ENCODE data around the gene EFCAB6.

EFCAB6 gene

GRCh38 chr22:43840851-43841250 lies 28.7 kb upstream of the EFCAB6 start:
- TF ChIP-seq CTCF (IDR thresholded peaks at IDR 0.05; ENCODE audit: insufficient read depth, low read depth, low read length, missing control alignments) = no peak
- no peak for DNase-seq (ENCODE audit: low read depth)
- H3K4me3 ChIP-seq (ENCODE audit: low read depth, low read length) = no peak overlapping the region

- no peak for TF ChIP-seq CTCF (IDR thresholded peaks at IDR 0.05; ENCODE audit: insufficient read depth, low read depth, low read length, missing control alignments)
- no peak overlapping the region for H3K4me3 ChIP-seq (ENCODE audit: low read depth, low read length)
- DNase-seq (ENCODE audit: low read depth) = no peak
Observed at GRCh38 chr22:43840431-43840830, 28.3 kb upstream of the EFCAB6 start.

GRCh38 chr22:43839781-43840180 lies 27.7 kb upstream of the EFCAB6 start:
- no peak for DNase-seq (ENCODE audit: low read depth)
- no peak overlapping the region for H3K4me3 ChIP-seq (ENCODE audit: low read depth, low read length)
- no peak for TF ChIP-seq CTCF (IDR thresholded peaks at IDR 0.05; ENCODE audit: insufficient read depth, low read depth, low read length, missing control alignments)

GRCh38 chr22:43838571-43839307 lies 26.6 kb upstream of the EFCAB6 start:
- DNase-seq (ENCODE audit: low read depth) = no peak
- no peak overlapping the region for H3K4me3 ChIP-seq (ENCODE audit: low read depth, low read length)
- no peak for TF ChIP-seq CTCF (IDR thresholded peaks at IDR 0.05; ENCODE audit: insufficient read depth, low read depth, low read length, missing control alignments)

- no peak overlapping the region for H3K4me3 ChIP-seq (ENCODE audit: low read depth, low read length)
Observed at GRCh38 chr22:43838161-43838560, 26.1 kb upstream of the EFCAB6 start.

GRCh38 chr22:43837666-43838065 lies 25.6 kb upstream of the EFCAB6 start:
- H3K4me3 ChIP-seq (ENCODE audit: low read depth, low read length) = no peak overlapping the region
- DNase-seq (ENCODE audit: low read depth) = no peak
- TF ChIP-seq CTCF (IDR thresholded peaks at IDR 0.05; ENCODE audit: insufficient read depth, low read depth, low read length, missing control alignments) = no peak

More at GRCh38 chr22:43838161-43838560, 26.1 kb upstream of the EFCAB6 start:
- no peak for TF ChIP-seq CTCF (IDR thresholded peaks at IDR 0.05; ENCODE audit: insufficient read depth, low read depth, low read length, missing control alignments)
- no peak for DNase-seq (ENCODE audit: low read depth)

- no peak for DNase-seq (ENCODE audit: low read depth)
- no peak overlapping the region for H3K4me3 ChIP-seq (ENCODE audit: low read depth, low read length)
- TF ChIP-seq CTCF (IDR thresholded peaks at IDR 0.05; ENCODE audit: insufficient read depth, low read depth, low read length, missing control alignments) = no peak
Observed at GRCh38 chr22:43835736-43836135, 23.6 kb upstream of the EFCAB6 start.
